H1 (cell line): ENCODE results near the gene NFIX. TPM values are rescaled to one million over a fixed set of nuclear protein-coding genes. Genes with fewer than 3 reads are reported as not detected.
A peak's percentile ranks its signal among the peaks of the same experiment; 100 is the strongest.

ENCODE experiments used
- CTCF ChIA-PET: fragments of 300-600 bp; sonication (Branson Sonifier 250); formaldehyde crosslinking; loops from one replicate; lab custom pipeline; 2021; ENCODE audit not compliant: partially characterized antibody; lab: Charles Lee
- POLR2A ChIA-PET: fragments of 300-600 bp; sonication (Branson Sonifier 250); formaldehyde crosslinking; loops from one replicate; lab custom pipeline; 2021; ENCODE audit warnings: inconsistent platforms; ENCODE audit not compliant: partially characterized antibody; lab: Charles Lee
- DNase-seq, 2 experiments: peaks; one replicate each; pipeline versions ENCODE4 v3.0.0 to v3.0.0-alpha.2; 2010 to 2022; ENCODE audit warnings: low spot score in 2 of 2, low read depth in 1 of 2, mixed read lengths in 1 of 2
- FAIRE-seq: peaks from 2 replicates; lab custom pipeline; 2011; peaks lifted over from hg19 to GRCh38; lab: Jason Lieb, UNC
- H2AFZ ChIP-seq: 2 replicates; pipeline ENCODE4 v1.8.1; 2012; ENCODE audit warnings: low read length, inconsistent platforms
- H2AK5ac ChIP-seq: 2 replicates; pipeline ENCODE4 v1.6.1; 2013; ENCODE audit warnings: low read depth, low read length
- H2BK120ac ChIP-seq: replicated peaks from 2 replicates; pipeline ENCODE3; 2013; ENCODE audit warnings: low read depth, low read length, inconsistent platforms
- H2BK12ac ChIP-seq: 2 replicates; pipeline ENCODE4 v1.6.1; 2013; ENCODE audit warnings: low read depth, low read length
- H2BK15ac ChIP-seq: 2 replicates; pipeline ENCODE4 v1.6.1; 2013; ENCODE audit warnings: low read length
- H2BK20ac ChIP-seq: 2 replicates; pipeline ENCODE4 v1.6.1; 2013; ENCODE audit warnings: low read length
- H2BK5ac ChIP-seq: 2 replicates; pipeline ENCODE4 v1.6.1; 2013; ENCODE audit warnings: low read depth, low read length
- H3K14ac ChIP-seq: 2 replicates; pipeline ENCODE4 v1.6.1; 2013; ENCODE audit warnings: inconsistent platforms; ENCODE audit not compliant: insufficient read length
- H3K18ac ChIP-seq: 2 replicates; pipeline ENCODE4 v1.6.1; 2013; ENCODE audit warnings: low read length; ENCODE audit errors: extremely low read depth
- H3K23ac ChIP-seq: 2 replicates; pipeline ENCODE4 v1.6.1; 2013; ENCODE audit warnings: inconsistent platforms; ENCODE audit not compliant: insufficient read length
- H3K23me2 ChIP-seq: 2 replicates; pipeline ENCODE4 v1.6.1; 2013; ENCODE audit warnings: low read depth, low read length
- H3K27ac ChIP-seq: 2 replicates; pipeline ENCODE4 v1.6.1; 2011; ENCODE audit warnings: low read depth, low read length, inconsistent platforms
- H3K27me3 ChIP-seq, 4 experiments: replicated peaks in 1 of 4; 1 replicate in 1 of 4; 2 replicates in 3 of 4; pipeline versions ENCODE4 v1.6.1 to v1.8.1; 2011 to 2013; ENCODE audit warnings: low read length in 3 of 4, mild to moderate bottlenecking in 3 of 4, inconsistent platforms in 2 of 4, mixed read lengths in 2 of 4, moderate library complexity in 1 of 4; ENCODE audit not compliant: control insufficient read depth in 3 of 4, insufficient read depth in 3 of 4; ENCODE audit errors: extremely low read depth in 1 of 4
- H3K36me3 ChIP-seq, 4 experiments: 2 replicates each; pipeline versions ENCODE4 v1.6.1 to v1.8.1; 2011 to 2013; ENCODE audit warnings: mild to moderate bottlenecking in 4 of 4, low read length in 3 of 4, moderate library complexity in 2 of 4, control low read depth in 1 of 4, inconsistent platforms in 1 of 4; ENCODE audit not compliant: insufficient read depth in 4 of 4, control insufficient read depth in 2 of 4
- H3K4ac ChIP-seq: replicated peaks from 2 replicates; pipeline ENCODE3; 2013; ENCODE audit warnings: low read length, low read depth, mixed read lengths, inconsistent platforms; ENCODE audit not compliant: insufficient read length
- H3K4me1 ChIP-seq, 4 experiments: replicated peaks in 1 of 4; 1 replicate in 1 of 4; 2 replicates in 3 of 4; pipeline versions ENCODE4 v1.6.1 to v1.8.1; 2011 to 2013; ENCODE audit warnings: low read length in 3 of 4, inconsistent platforms in 2 of 4, mixed read lengths in 1 of 4; ENCODE audit not compliant: insufficient read depth in 4 of 4, control insufficient read depth in 3 of 4
- H3K4me2 ChIP-seq, 2 experiments: 2 replicates each; pipeline versions ENCODE4 v1.6.1 to v1.8.1; 2011 to 2013; ENCODE audit warnings: low read depth in 2 of 2, low read length in 2 of 2, control low read depth in 1 of 2, inconsistent platforms in 1 of 2, mild to moderate bottlenecking in 1 of 2; ENCODE audit not compliant: insufficient read depth in 1 of 2
- H3K4me3 ChIP-seq, 4 experiments: fragments of 200-600, 300-600 bp in 1 of 4; sonication (generic), shearing (Covaris generic), sonication (Bioruptor Twin) in 1 of 4; 2 replicates each; pipeline versions ENCODE4 v1.5.1 to v1.8.1; 2011 to 2016; ENCODE audit warnings: low read length in 4 of 4, low read depth in 3 of 4, control low read depth in 2 of 4, inconsistent platforms in 2 of 4, mild to moderate bottlenecking in 2 of 4, mixed read lengths in 1 of 4, moderate library complexity in 1 of 4; ENCODE audit not compliant: insufficient read depth in 2 of 4; ENCODE audit errors: extremely low read depth in 1 of 4
- H3K56ac ChIP-seq: replicated peaks from 2 replicates; pipeline ENCODE3; 2013; ENCODE audit warnings: low read depth, mild to moderate bottlenecking, mixed read lengths, low read length, inconsistent platforms; ENCODE audit not compliant: insufficient read length
- H3K79me1 ChIP-seq: 2 replicates; pipeline ENCODE4 v1.6.1; 2013; ENCODE audit warnings: low read depth, low read length, control low read depth
- H3K79me2 ChIP-seq, 2 experiments: 2 replicates each; pipeline versions ENCODE4 v1.6.1 to v1.8.1; 2012 to 2013; ENCODE audit warnings: low read length in 2 of 2, mild to moderate bottlenecking in 2 of 2, inconsistent platforms in 1 of 2; ENCODE audit not compliant: insufficient read depth in 2 of 2, control insufficient read depth in 1 of 2
- H3K9ac ChIP-seq, 4 experiments: replicated peaks in 1 of 4; 1 replicate in 1 of 4; 2 replicates in 3 of 4; pipeline versions ENCODE4 v1.6.1 to v1.8.1; 2011 to 2013; ENCODE audit warnings: low read depth in 3 of 4, low read length in 3 of 4, control low read depth in 2 of 4, mild to moderate bottlenecking in 2 of 4, moderate library complexity in 2 of 4, inconsistent platforms in 1 of 4; ENCODE audit errors: extremely low read depth in 1 of 4
- H3K9me3 ChIP-seq, 2 experiments: 2 replicates each; pipeline versions ENCODE4 v1.6.1 to v1.8.1; 2012 to 2013; ENCODE audit warnings: mild to moderate bottlenecking in 2 of 2, moderate library complexity in 2 of 2, control low read depth in 1 of 2, inconsistent platforms in 1 of 2, low read depth in 1 of 2, low read length in 1 of 2, mixed read lengths in 1 of 2; ENCODE audit not compliant: insufficient read depth in 2 of 2
- H4K20me1 ChIP-seq, 2 experiments: replicated peaks in 1 of 2; 2 replicates each; pipeline versions ENCODE3 to v1.8.1; 2011 to 2013; ENCODE audit warnings: inconsistent platforms in 2 of 2, low read length in 2 of 2, mild to moderate bottlenecking in 1 of 2; ENCODE audit not compliant: insufficient read depth in 2 of 2, control insufficient read depth in 1 of 2
- H4K5ac ChIP-seq: 2 replicates; pipeline ENCODE4 v1.6.1; 2013; ENCODE audit warnings: low read length, low read depth, mixed read lengths, inconsistent platforms; ENCODE audit not compliant: insufficient read length
- H4K8ac ChIP-seq: 2 replicates; pipeline ENCODE4 v1.8.0; 2013; ENCODE audit warnings: mild to moderate bottlenecking, moderate library complexity, low read length, inconsistent platforms; ENCODE audit not compliant: insufficient read depth; ENCODE audit errors: extremely low read depth
- H4K91ac ChIP-seq: replicated peaks from 2 replicates; pipeline ENCODE3; 2013; ENCODE audit warnings: low read length, mixed read lengths, inconsistent platforms; ENCODE audit not compliant: insufficient read length
- BRCA1 ChIP-seq: IDR thresholded peaks from 2 replicates; pipeline ENCODE4 v1.6.1; 2012; ENCODE audit warnings: low read depth, low read length, improper control_type of control experiment
- CTBP2 ChIP-seq: IDR thresholded peaks from 2 replicates; pipeline ENCODE4 v1.7.0; 2011; ENCODE audit warnings: borderline replicate concordance, mild to moderate bottlenecking, moderate library complexity, mixed read lengths, low read length; ENCODE audit not compliant: insufficient read depth, insufficient read length
- EGR1 ChIP-seq: IDR thresholded peaks from 2 replicates; pipeline ENCODE4 v1.6.1; 2011; ENCODE audit warnings: low read depth, low read length, borderline replicate concordance
- MAFK ChIP-seq: IDR thresholded peaks from 2 replicates; pipeline ENCODE4 v1.6.1; 2012; ENCODE audit warnings: low read depth, mild to moderate bottlenecking, improper control_type of control experiment, low read length
- MAX ChIP-seq: IDR thresholded peaks from 2 replicates; pipeline ENCODE4 v1.6.1; 2012; ENCODE audit warnings: inconsistent platforms
- POU5F1 ChIP-seq: IDR thresholded peaks from 2 replicates; pipeline ENCODE4 v1.6.1; 2011; ENCODE audit warnings: low read depth, mild to moderate bottlenecking, low read length, moderate library complexity
- SIX5 ChIP-seq: IDR thresholded peaks from 2 replicates; pipeline ENCODE4 v1.6.1; 2011; ENCODE audit warnings: mild to moderate bottlenecking, low read depth, low read length
- SP4 ChIP-seq: IDR thresholded peaks from 2 replicates; pipeline ENCODE4 v1.6.1; 2012; ENCODE audit warnings: low read length, inconsistent platforms
- WGBS, 2 experiments: shearing (Covaris generic) in 1 of 2; methylation state at CpG; one replicate each; pipeline versions ENCODE4 v1.1.6 to v1.1.7; 2013 to 2015; ENCODE audit warnings: low lambda C conversion rate in 2 of 2, mixed read lengths in 2 of 2, inconsistent platforms in 1 of 2, low coverage in 1 of 2, missing lambda C conversion rate in 1 of 2; ENCODE audit not compliant: insufficient replicate concordance in 2 of 2, insufficient coverage in 1 of 2, insufficient read length in 1 of 2; ENCODE audit errors: extremely low coverage in 1 of 2, missing lambda C conversion rate in 1 of 2; 5-methylcytosine and 5-hydroxymethylcytosine counted together
- polyA plus RNA-seq, 7 experiments: library from polyadenylated mRNA; depleted of rRNA in 3 of 7; stranded (reverse) in 5 of 7; unstranded in 2 of 7; fragments of >200 nt in 5 of 7; fragments of 200-250 nt in 2 of 7; gene quantifications; 1 replicate in 5 of 7; 2 replicates in 1 of 7; 4 replicates in 1 of 7; pipeline versions ENCODE4 v1.2.1 to v1.2.3, GENCODE V29; 2011 to 2013; ENCODE audit warnings: missing spikeins in 2 of 7, mixed read lengths in 2 of 7
- total RNA-seq: library from RNA; stranded (reverse); fragmentation: NEBNext Ultra II Directional; extraction: Animal tissue kit (Norgen Biotek cat#: 25700); gene quantifications from 2 replicates; pipeline ENCODE4 v1.2.1, GENCODE V29; 2021

NFIX gene
- total and polyA plus RNA-seq, 2 of the 8 experiments (the other 6 are each of a cell fraction or from before 2014, with no cell fraction given), result 0.03 to 0.20 TPM

DNA sequence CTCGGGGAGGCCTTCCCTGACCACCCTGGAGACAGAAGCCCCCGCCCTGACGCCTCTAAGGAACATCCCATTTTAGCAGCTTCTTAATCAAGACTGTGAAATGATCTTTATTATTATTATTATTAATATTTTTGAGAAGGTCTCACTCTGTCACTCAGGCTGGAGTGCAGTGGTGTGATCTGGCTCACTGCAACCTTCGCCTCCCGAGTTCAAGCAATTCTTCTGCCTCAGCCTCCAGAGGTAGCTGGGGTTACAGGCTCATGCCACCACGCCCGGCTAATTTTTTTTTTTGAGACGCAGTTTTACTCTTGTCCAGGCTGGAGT lies 29.5 kb upstream of the NFIX start:
- no peak overlapping the region for H4K91ac ChIP-seq
- no peaks in the 10 kb centered on the region for H3K27me3 ChIP-seq
- no peak overlapping the region for H2AK5ac ChIP-seq
- no peaks in the 10 kb centered on the region for H3K79me1 ChIP-seq
- DNase-seq (no peak), FAIRE-seq (no peak)
- H3K18ac ChIP-seq, result peak overlapping the region; percentile 93; the same call in 1 of the 2 replicates
- no peak overlapping the region for H3K27ac ChIP-seq
- H2BK20ac ChIP-seq, result no peak overlapping the region
- no peak overlapping the region for H3K9ac ChIP-seq
- no peak overlapping the region for H2BK120ac ChIP-seq
- no peak overlapping the region for H2BK15ac ChIP-seq
- CTCF ChIA-PET, result interaction anchor here (0.7 to 7.6 kb wide), 67 partner anchors 12 to 1076 kb away, joined by 3 to 154 read pairs (median 4); partner anchors contain the start of genes CALR, DNASE2, GADD45GIP1 and GCDH
- no peaks in the 10 kb centered on the region for H3K36me3 ChIP-seq
- H3K4me1 ChIP-seq, result peaks cover 0 to 6% (median 2%) of the 10 kb centered on the region in 4 experiments; a peak in 2 of 7 replicates
- H3K23ac ChIP-seq, result no peak overlapping the region
- no peak overlapping the region for H3K56ac ChIP-seq
- no peak overlapping the region for H3K4ac ChIP-seq
- H3K9me3 ChIP-seq, result no peaks in the 10 kb centered on the region; a peak in 1 of 4 replicates
- no peaks in the 10 kb centered on the region for H3K23me2 ChIP-seq
- H4K8ac ChIP-seq, result no peak overlapping the region
- H2BK5ac ChIP-seq, result no peak overlapping the region
- no peak overlapping the region for H4K5ac ChIP-seq
- peak overlapping the region in 2 of 4 experiments; percentile 46 to 54; a peak in 5 of 8 replicates for H3K4me3 ChIP-seq
- H3K4me2 ChIP-seq, result peak overlapping the region; percentile 4 to 64; a peak in 2 of 4 replicates
- no peaks in the 10 kb centered on the region for H3K79me2 ChIP-seq
- no peaks in the 10 kb centered on the region for H4K20me1 ChIP-seq
- POLR2A ChIA-PET, result interaction anchor here (0.7 to 7.1 kb wide), 19 partner anchors 11 to 186 kb away, joined by 3 to 67 read pairs (median 4); partner anchors contain the start of genes CALR, GADD45GIP1, KLF1 and NACC1
- H2BK12ac ChIP-seq, result no peak overlapping the region
- H3K14ac ChIP-seq, result no peak overlapping the region
- peak overlapping the region; percentile 76; the same call in 1 of the 2 replicates for H2AFZ ChIP-seq
- TF ChIP-seq BRCA1, result no peak
- no peak for TF ChIP-seq MAX
- no peak for TF ChIP-seq CTBP2
- TF ChIP-seq POU5F1, result no peak
- TF ChIP-seq SP4, result no peak
- TF ChIP-seq MAFK, result no peak
- TF ChIP-seq EGR1, result no peak
- TF ChIP-seq SIX5, result no peak
- TF ChIP-seq, all 59 proteins: peak for 0
- WGBS, 2 experiments, result 51% methylated on average over 7 of the region's 8 CpGs; no CpG with 5 or more reads in 1 of the 2 experiments
